RWPE2 (cell line): Measurements from ENCODE around the gene ODF4.

Experiments used
- ATAC-seq: fragments of 200-7000 bp; cut with Tn5 transposase; 3 replicates; pipeline ENCODE4 v1.9.1; 2021; ENCODE audit warnings: low read depth
- DNase-seq: peaks from one replicate; pipeline ENCODE4 v3.0.0-alpha.2; 2020; ENCODE audit warnings: low spot score
- H3K27ac ChIP-seq: fragments of 450-650 bp; 2 replicates; pipeline ENCODE4 v1.5.1; 2017; ENCODE audit warnings: mild to moderate bottlenecking; ENCODE audit not compliant: poor library complexity, severe bottlenecking
- H3K27me3 ChIP-seq: fragments of 250-450 bp; sonication (Bioruptor Pico); 2 replicates; pipeline ENCODE4 v1.5.1; 2021; ENCODE audit warnings: mild to moderate bottlenecking, moderate library complexity; ENCODE audit not compliant: insufficient read depth, poor library complexity, severe bottlenecking
- H3K36me3 ChIP-seq: fragments of 250-450 bp; sonication (Bioruptor Pico); 2 replicates; pipeline ENCODE4 v1.5.1; 2020; ENCODE audit warnings: low read depth, mild to moderate bottlenecking, moderate library complexity
- H3K4me1 ChIP-seq: fragments of 250-450 bp; sonication (Bioruptor Pico); 2 replicates; pipeline ENCODE4 v1.5.1; 2021; ENCODE audit warnings: mild to moderate bottlenecking, moderate library complexity; ENCODE audit not compliant: insufficient read depth, poor library complexity, severe bottlenecking
- H3K4me3 ChIP-seq: fragments of 250-450 bp; sonication (Bioruptor Pico); 2 replicates; pipeline ENCODE4 v1.5.1; 2021; ENCODE audit warnings: mild to moderate bottlenecking, moderate library complexity; ENCODE audit not compliant: severe bottlenecking
- H3K9me3 ChIP-seq: fragments of 250-450 bp; sonication (Bioruptor Pico); 2 replicates; pipeline ENCODE4 v1.5.1; 2021; ENCODE audit warnings: mild to moderate bottlenecking, moderate library complexity; ENCODE audit not compliant: severe bottlenecking
- CTCF ChIP-seq: fragments of 450-650 bp; IDR thresholded peaks from one replicate; pipeline ENCODE4 v1.5.1; 2017; ENCODE audit warnings: mild to moderate bottlenecking, moderate library complexity; ENCODE audit not compliant: poor library complexity, severe bottlenecking

The ODF4 gene

GRCh38 chr17:8333281-8333680 lies 6.4 kb upstream of the ODF4 start:
- no peaks in the 10 kb centered on the region for H3K36me3 ChIP-seq
- no peaks in the 10 kb centered on the region for H3K9me3 ChIP-seq
- H3K27ac ChIP-seq: no peak overlapping the region
- H3K4me1 ChIP-seq: no peaks in the 10 kb centered on the region
- no peak for ATAC-seq
- TF ChIP-seq CTCF: no peak
- H3K27me3 ChIP-seq: no peaks in the 10 kb centered on the region
- H3K4me3 ChIP-seq: no peak overlapping the region
- no peak for DNase-seq

- Histone ChIP-seq H3K4me3 (no peak overlapping the region), H3K27me3 (no peaks in the 10 kb centered on the region), H3K27ac (no peak overlapping the region), H3K36me3 (no peaks in the 10 kb centered on the region), H3K9me3 (no peaks in the 10 kb centered on the region), H3K4me1 (no peaks in the 10 kb centered on the region)
- no peak for DNase-seq
- TF ChIP-seq CTCF: no peak
- no peak for ATAC-seq
Measured at GRCh38 chr17:8337802-8338752, 1.6 kb upstream of the ODF4 start.

- H3K4me1 ChIP-seq: no peaks in the 10 kb centered on the region
- no peak overlapping the region for H3K4me3 ChIP-seq
- DNase-seq: no peak
- ATAC-seq: no peak
- H3K27ac ChIP-seq: no peak overlapping the region
- H3K9me3 ChIP-seq: no peaks in the 10 kb centered on the region
- TF ChIP-seq CTCF: no peak
- no peaks in the 10 kb centered on the region for H3K27me3 ChIP-seq
- no peaks in the 10 kb centered on the region for H3K36me3 ChIP-seq
Measured at GRCh38 chr17:8338753-8339140, 893 bp upstream of the ODF4 start.

- ATAC-seq (no peak), DNase-seq (no peak)
- Histone ChIP-seq H3K36me3 (no peaks in the 10 kb centered on the region), H3K9me3 (no peaks in the 10 kb centered on the region), H3K4me3 (no peak overlapping the region), H3K27me3 (no peaks in the 10 kb centered on the region), H3K27ac (no peak overlapping the region), H3K4me1 (no peaks in the 10 kb centered on the region)
- no peak for TF ChIP-seq CTCF
Measured at GRCh38 chr17:8341456-8341855, 1.8 kb downstream of the ODF4 start.
